ENCODE results near the gene POFUT2.

Gene POFUT2

GRCh38 chr21:45283611-45284455 lies 3.9 kb downstream of the POFUT2 start:
- no peak for DNase-seq (ENCODE audit: low read depth in 2 of 2)

GRCh38 chr21:45283035-45283610 lies 4.6 kb downstream of the POFUT2 start:
- DNase-seq (ENCODE audit: low read depth in 2 of 2) = no peak

- no peak for DNase-seq (ENCODE audit: low read depth in 2 of 2)
These were observed 5.2 kb downstream of the POFUT2 start for GRCh38 chr21:45282283-45283034.

- no peak for DNase-seq (ENCODE audit: low read depth in 2 of 2)
These were observed 6.0 kb downstream of the POFUT2 start for GRCh38 chr21:45281411-45282282.

- no peak for DNase-seq (ENCODE audit: low read depth in 2 of 2)
These were observed 6.7 kb downstream of the POFUT2 start for GRCh38 chr21:45280969-45281368.

- DNase-seq (ENCODE audit: low read depth in 2 of 2) = no peak
These were observed 7.4 kb downstream of the POFUT2 start for GRCh38 chr21:45280178-45280821.

GRCh38 chr21:45279446-45280177 lies 8.1 kb downstream of the POFUT2 start:
- no peak for DNase-seq (ENCODE audit: low read depth in 2 of 2)

GRCh38 chr21:45278156-45278911 lies 9.4 kb downstream of the POFUT2 start:
- no peak for DNase-seq (ENCODE audit: low read depth in 2 of 2)

- DNase-seq (ENCODE audit: low read depth in 2 of 2) = no peak
These were observed 10.3 kb downstream of the POFUT2 start for GRCh38 chr21:45277101-45278045.

GRCh38 chr21:45276596-45276995 lies 11.1 kb downstream of the POFUT2 start:
- no peak for DNase-seq (ENCODE audit: low read depth in 2 of 2)

- no peak for DNase-seq (ENCODE audit: low read depth in 2 of 2)
These were observed 17.3 kb downstream of the POFUT2 start for GRCh38 chr21:45270306-45270821.

GRCh38 chr21:45269861-45270260 lies 17.8 kb downstream of the POFUT2 start:
- no peak for DNase-seq (ENCODE audit: low read depth in 2 of 2)

GRCh38 chr21:45267390-45267760 lies 20.3 kb downstream of the POFUT2 start:
- no peak for DNase-seq (ENCODE audit: low read depth in 2 of 2)

GRCh38 chr21:45266518-45267389 lies 20.9 kb downstream of the POFUT2 start:
- no peak for DNase-seq (ENCODE audit: low read depth in 2 of 2)

- no peak for DNase-seq (ENCODE audit: low read depth in 2 of 2)
These were observed 21.8 kb downstream of the POFUT2 start for GRCh38 chr21:45265721-45266517.

GRCh38 chr21:45264912-45265515 lies 22.7 kb downstream of the POFUT2 start:
- no peak for DNase-seq (ENCODE audit: low read depth in 2 of 2)
